GM12878 (cell line): ENCODE measurements around the gene LRRC27. TPM values are rescaled to one million over a fixed set of nuclear protein-coding genes. Genes with fewer than 3 reads are reported as not detected.

Experiments
- ATAC-seq: fragments of 200-7000 bp; cut with Tn5 transposase; 3 replicates; pipeline ENCODE4 v1.9.1; 2020; ENCODE audit warnings: mild to moderate bottlenecking, moderate library complexity
- BruUV-seq: library from RNA; stranded (reverse); fragments of 400-500 nt; replicated peaks from 2 replicates; lab custom pipeline; 2021; lab: Mats Ljungman, UMichigan
- CTCF ChIA-PET: fragments of 300-600 bp; sonication (Branson Sonifier 250); formaldehyde crosslinking; extraction: SDS; loops from one replicate; lab custom pipeline; 2021; ENCODE audit warnings: inconsistent platforms; lab: Yijun Ruan, JAX
- POLR2A ChIA-PET: fragments of 350-600 bp; formaldehyde crosslinking; extraction: SDS; loops from one replicate; lab custom pipeline; 2021; ENCODE audit warnings: inconsistent platforms; lab: Charles Lee
- RAD21 ChIA-PET: fragments of 300-600 bp; sonication (Branson Sonifier 250); formaldehyde crosslinking; loops from one replicate; lab custom pipeline; 2023; ENCODE audit warnings: antibody characterized with exemption; ENCODE audit not compliant: unreplicated experiment; lab: Charles Lee
- SMC1A ChIA-PET: fragments of 300-600 bp; sonication (Branson Sonifier 250); formaldehyde crosslinking; loops from one replicate; lab custom pipeline; 2023; ENCODE audit not compliant: unreplicated experiment, uncharacterized antibody; lab: Charles Lee
- DNase-seq: peaks from one replicate; pipeline ENCODE4 v3.0.0-alpha.2; 2011; ENCODE audit warnings: low read depth, low spot score
- FAIRE-seq: peaks from 3 replicates; lab custom pipeline; 2011; peaks lifted over from hg19 to GRCh38; lab: Jason Lieb, UNC
- H2AFZ ChIP-seq: 2 replicates; pipeline ENCODE4 v1.6.0; 2011; ENCODE audit warnings: low read depth, low read length, control low read depth; ENCODE audit not compliant: control insufficient read depth
- H3K27ac ChIP-seq: 2 replicates; pipeline ENCODE4 v1.5.1; 2011; ENCODE audit warnings: control low read depth; ENCODE audit not compliant: control insufficient read depth, insufficient read depth
- H3K27me3 ChIP-seq, 2 experiments: replicated peaks in 1 of 2; 2 replicates each; pipeline versions ENCODE4 v1.6.0 to v1.6.1; 2011; ENCODE audit warnings: low read length in 1 of 2; ENCODE audit not compliant: control insufficient read depth in 2 of 2, insufficient read depth in 2 of 2
- H3K36me3 ChIP-seq, 2 experiments: 2 replicates each; pipeline ENCODE4 v1.5.1; 2011; ENCODE audit warnings: low read length in 1 of 2; ENCODE audit not compliant: control insufficient read depth in 2 of 2, insufficient read depth in 2 of 2
- H3K4me1 ChIP-seq: 2 replicates; pipeline ENCODE4 v1.6.1; 2011; ENCODE audit warnings: mild to moderate bottlenecking, low read length, moderate library complexity, mixed read lengths; ENCODE audit not compliant: control insufficient read depth, insufficient read depth
- H3K4me2 ChIP-seq: 2 replicates; pipeline ENCODE4 v1.6.0; 2011; ENCODE audit warnings: control low read depth; ENCODE audit not compliant: control insufficient read depth, insufficient read depth
- H3K4me3 ChIP-seq: fragments of 200-600 bp; sonication (generic); 2 replicates; pipeline ENCODE4 v1.5.1; 2016
- H3K79me2 ChIP-seq: 2 replicates; pipeline ENCODE4 v1.6.0; 2011; ENCODE audit warnings: low read length; ENCODE audit not compliant: control insufficient read depth, insufficient read depth
- H3K9ac ChIP-seq: 2 replicates; pipeline ENCODE4 v1.8.0; 2011; ENCODE audit warnings: low read length, control low read depth, mixed read lengths; ENCODE audit not compliant: control insufficient read depth, insufficient read depth
- H3K9me3 ChIP-seq: replicated peaks from 3 replicates; pipeline ENCODE4 v1.5.1; 2011; ENCODE audit warnings: mild to moderate bottlenecking, low read length; ENCODE audit not compliant: control insufficient read depth, insufficient read depth
- H4K20me1 ChIP-seq: 2 replicates; pipeline ENCODE4 v1.6.0; 2011; ENCODE audit not compliant: control insufficient read depth, insufficient read depth
- BCLAF1 ChIP-seq: fragments of 450-650 bp; IDR thresholded peaks from 2 replicates; pipeline ENCODE4 v1.6.1; 2017; ENCODE audit warnings: antibody characterized with exemption, mild to moderate bottlenecking, moderate library complexity
- BHLHE40 ChIP-seq, 2 experiments: fragments of 450-650 bp in 1 of 2; IDR thresholded peaks; 2 replicates each; pipeline ENCODE4 v1.6.1; 2011 to 2017; ENCODE audit warnings: low read depth in 2 of 2, borderline replicate concordance in 1 of 2, improper control_type of control experiment in 1 of 2, low read length in 1 of 2, mild to moderate bottlenecking in 1 of 2
- CHD4 ChIP-seq: fragments of 200-600 bp; sonication (generic); IDR thresholded peaks from 2 replicates; pipeline ENCODE4 v1.6.1; 2016; ENCODE audit warnings: mild to moderate bottlenecking
- ELK1 ChIP-seq: IDR thresholded peaks from 2 replicates; pipeline ENCODE4 v1.6.1; 2012; ENCODE audit warnings: low read depth, low read length, improper control_type of control experiment
- GABPA ChIP-seq: IDR thresholded peaks from 2 replicates; pipeline ENCODE4 v1.6.1; 2014; ENCODE audit warnings: antibody characterized with exemption, low read depth, mild to moderate bottlenecking, inconsistent platforms
- KDM1A ChIP-seq: fragments of 200-600 bp; sonication (generic); IDR thresholded peaks from 2 replicates; pipeline ENCODE4 v1.6.1; 2016; ENCODE audit warnings: borderline replicate concordance
- MTA3 ChIP-seq: IDR thresholded peaks from 2 replicates; pipeline ENCODE4 v1.6.1; 2012; ENCODE audit warnings: low read length, inconsistent platforms, borderline replicate concordance
- POLR2A ChIP-seq: IDR thresholded peaks from 2 replicates; pipeline ENCODE4 v1.6.1; 2011; ENCODE audit warnings: low read depth, mild to moderate bottlenecking, low read length
- PRDM15 ChIP-seq: fragments of 450-650 bp; formaldehyde crosslinking; IDR thresholded peaks from 2 replicates; pipeline ENCODE4 v1.4.0; 2020; ENCODE audit warnings: mild to moderate bottlenecking, moderate library complexity
- RAD51 ChIP-seq: fragments of 450-650 bp; IDR thresholded peaks from 2 replicates; pipeline ENCODE4 v1.6.1; 2016; ENCODE audit warnings: moderate library complexity, mild to moderate bottlenecking, inconsistent platforms
- STAT1 ChIP-seq: fragments of 450-650 bp; conservative IDR thresholded peaks from 2 replicates; pipeline ENCODE4 v1.6.1; 2014; ENCODE audit warnings: antibody characterized with exemption, mild to moderate bottlenecking
- TCF12 ChIP-seq: IDR thresholded peaks from 2 replicates; pipeline ENCODE4 v1.6.1; 2011; ENCODE audit warnings: low read depth, mild to moderate bottlenecking, low read length
- ZBED1 ChIP-seq: IDR thresholded peaks from 2 replicates; pipeline ENCODE4 v1.6.1; 2016; ENCODE audit warnings: borderline replicate concordance
- ZNF24 ChIP-seq: fragments of 450-650 bp; IDR thresholded peaks from 2 replicates; pipeline ENCODE4 v1.6.1; 2017; ENCODE audit warnings: antibody characterized with exemption, mild to moderate bottlenecking
- WGBS: methylation state at CpG from one replicate; pipeline ENCODE4 v1.1.6; 2016; ENCODE audit warnings: low lambda C conversion rate; ENCODE audit not compliant: insufficient replicate concordance, insufficient coverage; ENCODE audit errors: missing lambda C conversion rate; 5-methylcytosine and 5-hydroxymethylcytosine counted together
- in situ Hi-C: fragments of 300-500 bp; cut with MboI; formaldehyde crosslinking; loops from 9 replicates; pipeline ENCODE4 v1.14.3; 2018; ENCODE audit warnings: mixed read lengths
- intact Hi-C: fragments of 100-400 bp; cut with micrococcal nuclease; formaldehyde crosslinking; loops from one replicate; pipeline ENCODE4 v1.14.2; 2022; ENCODE audit not compliant: unreplicated experiment
- polyA plus RNA-seq, 11 experiments: library from polyadenylated mRNA; depleted of rRNA in 4 of 11; unstranded in 6 of 11; stranded (reverse) in 5 of 11; fragments of >200 nt; fragmentation: Nextera tagmentation in 4 of 11; fragmentation: Illumina TruSeq in 1 of 11; extraction: Ambion mirVana in 4 of 11; extraction: Trizol in 1 of 11; gene quantifications; 1 replicate in 1 of 11; 2 replicates in 10 of 11; pipeline versions ENCODE4 v1.2.1 to v1.2.3, GENCODE V29; 2011 to 2016; ENCODE audit warnings: inconsistent platforms in 2 of 11, missing spikeins in 2 of 11, low read depth in 1 of 11
- total RNA-seq, 4 experiments: library from RNA; depleted of rRNA in 3 of 4; stranded (reverse); fragments of >200 nt in 3 of 4; fragmentation: Illumina TruSeq in 1 of 4; extraction: Trizol in 1 of 4; gene quantifications; 2 replicates each; pipeline versions ENCODE4 v1.2.1 to v1.2.3, GENCODE V29; 2013 to 2021

Gene LRRC27
- total and polyA plus RNA-seq, 10 of the 15 experiments (the other 5 are each of a cell fraction or from before 2014, with no cell fraction given), result 0.48 to 6.9 (median 4.7) TPM

GRCh38 chr10:132403511-132404168, 71.6 kb downstream of the LRRC27 start:
- H3K4me1 ChIP-seq, result no peaks in the 10 kb centered on the region
- H3K27ac ChIP-seq, result no peak overlapping the region
- no peak overlapping the region for H2AFZ ChIP-seq
- POLR2A ChIA-PET, result no interaction called here
- WGBS, result 42% methylated on average over 23 of the region's 25 CpGs
- no TSS peak for BruUV-seq
- no peak overlapping the region for H3K4me2 ChIP-seq
- no peak for DNase-seq
- SMC1A ChIA-PET, result no interaction called here
- no peaks in the 10 kb centered on the region for H3K9me3 ChIP-seq
- no peaks in the 10 kb centered on the region for H3K79me2 ChIP-seq
- no peaks in the 10 kb centered on the region for H3K36me3 ChIP-seq
- intact Hi-C loops, result no loop called here
- no peaks in the 10 kb centered on the region for H4K20me1 ChIP-seq
- ATAC-seq, result no peak
- FAIRE-seq, result no peak
- no peak overlapping the region for H3K9ac ChIP-seq
- in situ Hi-C loops, result no loop called here
- no peak overlapping the region for H3K4me3 ChIP-seq
- RAD21 ChIA-PET, result no interaction called here
- no peaks in the 10 kb centered on the region for H3K27me3 ChIP-seq
- no peak for TF ChIP-seq ZNF24
- TF ChIP-seq BCLAF1, result no peak
- TF ChIP-seq ZBED1, result no peak
- TF ChIP-seq ELK1, result no peak
- TF ChIP-seq POLR2A, result no peak
- no peak for TF ChIP-seq PRDM15
- no peak for TF ChIP-seq BHLHE40 (IDR thresholded peaks at IDR 0.05; ENCODE audit: borderline replicate concordance in 1 of 2, low read depth in 2 of 2, low read length in 1 of 2)
- TF ChIP-seq KDM1A, result no peak
- no peak for TF ChIP-seq TCF12
- no peak for TF ChIP-seq GABPA
- TF ChIP-seq CHD4, result no peak
- TF ChIP-seq STAT1, result no peak
- no peak for TF ChIP-seq RAD51
- no peak for TF ChIP-seq MTA3
- CTCF ChIA-PET, result no interaction called here
